HCT116 (cell line): ENCODE results near the gene SLC13A3. TPM values are rescaled to one million over a fixed set of nuclear protein-coding genes. Genes with fewer than 3 reads are reported as not detected.

Source experiments
- ATAC-seq: fragments of 200-7000 bp; cut with Tn5 transposase; 2 replicates; pipeline ENCODE4 v1.9.1; 2020; ENCODE audit warnings: mild to moderate bottlenecking, moderate library complexity
- BruUV-seq: library from RNA; stranded (reverse); fragments of 400-500 nt; replicated peaks from 2 replicates; lab custom pipeline; 2021; lab: Mats Ljungman, UMichigan
- CTCF ChIA-PET: fragments of 300-600 bp; sonication (Branson Sonifier 250); formaldehyde crosslinking; loops from one replicate; lab custom pipeline; 2021; ENCODE audit warnings: antibody characterized with exemption; lab: Charles Lee
- POLR2A ChIA-PET: fragments of 300-600, 350-600 bp; sonication (Branson Sonifier 250); formaldehyde crosslinking; loops from one replicate; lab custom pipeline; 2021; ENCODE audit warnings: antibody characterized with exemption; lab: Charles Lee
- RAD21 ChIA-PET, 2 experiments: fragments of 300-600 bp; sonication (Branson Sonifier 250); formaldehyde crosslinking; loops; one replicate each; lab custom pipeline; 2023; ENCODE audit warnings: low total read pairs in 2 of 2; ENCODE audit not compliant: uncharacterized antibody in 2 of 2, unreplicated experiment in 2 of 2, low non-redundant PET in 1 of 2; lab: Charles Lee
- DNase-seq: peaks from one replicate; pipeline ENCODE4 v3.0.0-alpha.2; 2010; ENCODE audit warnings: low read depth, low spot score
- H2AFZ ChIP-seq: fragments of 200-600 bp; shearing (Covaris generic), sonication (generic); 2 replicates; pipeline ENCODE4 v1.6.1; 2017; ENCODE audit warnings: low read depth, mixed run types, mixed read lengths, antibody characterized with exemption, low read length; ENCODE audit not compliant: poor library complexity, severe bottlenecking
- H3K27ac ChIP-seq: 2 replicates; pipeline ENCODE4 v1.5.1; 2012; ENCODE audit warnings: low read depth, low read length
- H3K27me3 ChIP-seq: fragments of 200-600 bp; sonication (generic); 2 replicates; pipeline ENCODE4 v1.6.1; 2016; ENCODE audit warnings: mixed run types, low read length, mixed read lengths; ENCODE audit not compliant: insufficient read depth
- H3K36me3 ChIP-seq, 2 experiments: fragments of 200-500 bp in 1 of 2; fragments of 200-600 bp in 1 of 2; sonication (Bioruptor generic) in 1 of 2; sonication (generic) in 1 of 2; 2 replicates each; pipeline versions ENCODE4 v1.5.1 to v1.6.1; 2014 to 2016; ENCODE audit warnings: low read length in 2 of 2, inconsistent platforms in 1 of 2, mixed read lengths in 1 of 2, mixed run types in 1 of 2; ENCODE audit not compliant: insufficient read depth in 2 of 2, control insufficient read depth in 1 of 2
- H3K4me1 ChIP-seq, 2 experiments: fragments of 200-600 bp in 1 of 2; sonication (generic) in 1 of 2; 2 replicates each; pipeline versions ENCODE4 v1.5.1 to v1.6.1; 2012 to 2017; ENCODE audit warnings: low read length in 2 of 2, inconsistent platforms in 1 of 2, mild to moderate bottlenecking in 1 of 2, mixed read lengths in 1 of 2, mixed run types in 1 of 2, moderate library complexity in 1 of 2; ENCODE audit not compliant: insufficient read depth in 2 of 2, control insufficient read depth in 1 of 2
- H3K4me2 ChIP-seq: fragments of 200-600 bp; sonication (generic); 2 replicates; pipeline ENCODE4 v1.6.1; 2017; ENCODE audit warnings: mixed run types, low read length, mixed read lengths
- H3K4me3 ChIP-seq, 2 experiments: fragments of 200-600 bp in 1 of 2; sonication (generic) in 1 of 2; replicated peaks in 1 of 2; 2 replicates each; pipeline ENCODE4 v1.5.1; 2011 to 2016; ENCODE audit warnings: low read length in 2 of 2, control low read depth in 1 of 2, low read depth in 1 of 2, mild to moderate bottlenecking in 1 of 2, mixed read lengths in 1 of 2, mixed run types in 1 of 2
- H3K79me2 ChIP-seq: fragments of 200-600 bp; sonication (generic); 2 replicates; pipeline ENCODE4 v1.6.1; 2017; ENCODE audit warnings: mild to moderate bottlenecking, mixed run types, low read length, moderate library complexity, mixed read lengths; ENCODE audit not compliant: insufficient read depth
- H3K9ac ChIP-seq: fragments of 200-600 bp; sonication (generic); 2 replicates; pipeline ENCODE4 v1.6.1; 2016; ENCODE audit warnings: low read length, mixed read lengths
- H3K9me2 ChIP-seq: fragments of 200-600 bp; sonication (generic), shearing (Covaris generic); 2 replicates; pipeline ENCODE4 v1.6.1; 2017; ENCODE audit warnings: mixed run types, mild to moderate bottlenecking, moderate library complexity; ENCODE audit not compliant: insufficient read depth
- H3K9me3 ChIP-seq, 2 experiments: fragments of 200-500 bp in 1 of 2; fragments of 200-600 bp in 1 of 2; sonication (Bioruptor generic) in 1 of 2; sonication (generic) in 1 of 2; 2 replicates each; pipeline ENCODE4 v1.6.1; 2014 to 2017; ENCODE audit warnings: low read length in 2 of 2, mixed read lengths in 2 of 2, inconsistent platforms in 1 of 2, low read depth in 1 of 2, mild to moderate bottlenecking in 1 of 2, mixed run types in 1 of 2, moderate library complexity in 1 of 2; ENCODE audit not compliant: control insufficient read depth in 1 of 2, insufficient read depth in 1 of 2
- H4K20me1 ChIP-seq: fragments of 200-600 bp; sonication (generic), shearing (Covaris generic); 2 replicates; pipeline ENCODE4 v1.6.1; 2017; ENCODE audit warnings: mixed run types, mild to moderate bottlenecking, moderate library complexity; ENCODE audit not compliant: insufficient read depth
- CBX3 ChIP-seq: IDR thresholded peaks from 2 replicates; pipeline ENCODE4 v1.6.1; 2012; ENCODE audit warnings: low read depth
- CEBPB ChIP-seq: IDR thresholded peaks from 2 replicates; pipeline ENCODE4 v1.6.1; 2012; ENCODE audit warnings: low read depth
- CTCF ChIP-seq, 3 experiments: fragments of 200-600 bp in 1 of 3; sonication (generic) in 1 of 3; IDR thresholded peaks in 2 of 3; conservative IDR thresholded peaks in 1 of 3; 2 replicates each; pipeline ENCODE4 v1.5.1; 2012 to 2017; ENCODE audit warnings: low read depth in 2 of 3, low read length in 2 of 3, antibody characterized with exemption in 1 of 3, borderline replicate concordance in 1 of 3, control low read depth in 1 of 3, mild to moderate bottlenecking in 1 of 3, mixed read lengths in 1 of 3, mixed run types in 1 of 3, moderate library complexity in 1 of 3; ENCODE audit not compliant: insufficient read depth in 1 of 3
- EGR1 ChIP-seq: IDR thresholded peaks from 2 replicates; pipeline ENCODE4 v1.6.1; 2012; ENCODE audit warnings: low read depth
- ELF1 ChIP-seq: IDR thresholded peaks from 2 replicates; pipeline ENCODE4 v1.6.1; 2012; ENCODE audit warnings: low read depth, borderline replicate concordance
- EZH2 ChIP-seq: fragments of 200-600 bp; sonication (generic); IDR thresholded peaks from 2 replicates; pipeline ENCODE4 v1.6.1; 2017; ENCODE audit warnings: antibody characterized with exemption, mixed run types
- EZH2phosphoT487 ChIP-seq: fragments of 200-600 bp; IDR thresholded peaks from 2 replicates; pipeline ENCODE4 v1.6.1; 2018; ENCODE audit warnings: antibody characterized with exemption, borderline replicate concordance
- FOSL1 ChIP-seq: IDR thresholded peaks from 2 replicates; pipeline ENCODE4 v1.6.1; 2012; ENCODE audit warnings: low read depth
- JUND ChIP-seq: IDR thresholded peaks from 2 replicates; pipeline ENCODE4 v1.6.1; 2012
- MAX ChIP-seq: IDR thresholded peaks from 2 replicates; pipeline ENCODE4 v1.6.1; 2012
- POLR2A ChIP-seq: IDR thresholded peaks from 2 replicates; pipeline ENCODE4 v1.7.0; 2011; ENCODE audit warnings: borderline replicate concordance; ENCODE audit not compliant: insufficient read depth, insufficient read length; ENCODE audit errors: extremely low read depth
- POLR2AphosphoS5 ChIP-seq: IDR thresholded peaks from 2 replicates; pipeline ENCODE4 v1.6.1; 2011; ENCODE audit warnings: mild to moderate bottlenecking, low read depth, low read length, moderate library complexity
- REST ChIP-seq: IDR thresholded peaks from 2 replicates; pipeline ENCODE4 v1.6.1; 2012; ENCODE audit warnings: low read depth
- SIN3A ChIP-seq: IDR thresholded peaks from 2 replicates; pipeline ENCODE4 v1.6.1; 2012; ENCODE audit warnings: low read depth
- SP1 ChIP-seq: IDR thresholded peaks from 2 replicates; pipeline ENCODE4 v1.6.1; 2012; ENCODE audit warnings: low read depth
- SRF ChIP-seq: IDR thresholded peaks from 2 replicates; pipeline ENCODE4 v1.6.1; 2012; ENCODE audit warnings: low read depth
- YY1 ChIP-seq: IDR thresholded peaks from 2 replicates; pipeline ENCODE4 v1.6.1; 2011; ENCODE audit warnings: low read length, low read depth, moderate library complexity, mild to moderate bottlenecking; ENCODE audit not compliant: insufficient replicate concordance; ENCODE audit errors: extremely low read depth
- ZFX ChIP-seq: fragments of 450-650 bp; IDR thresholded peaks from 2 replicates; pipeline ENCODE4 v1.6.1; 2017
- ZNF274 ChIP-seq: fragments of 200-500 bp; sonication (Bioruptor generic); IDR thresholded peaks from 2 replicates; pipeline ENCODE4 v1.6.1; 2014; ENCODE audit warnings: mild to moderate bottlenecking, low read depth, low read length, inconsistent platforms
- intact Hi-C: fragments of 100-400 bp; cut with micrococcal nuclease; formaldehyde crosslinking; loops from 2 replicates; pipeline ENCODE4 v1.10.0; 2022
- total RNA-seq: library from RNA; stranded (reverse); gene quantifications from one replicate; pipeline ENCODE4 v1.2.1, GENCODE V29; 2021; ENCODE audit not compliant: unreplicated experiment
- TF ChIP-seq, protein P1 (sequence below): IDR thresholded peaks from 2 replicates; pipeline ENCODE4 v1.6.1; 2012

The SLC13A3 gene
- total RNA-seq, 1 experiment from 2014 or later = not detected

GRCh38 chr20:46670585-46671584 is 19.6 kb upstream of the SLC13A3 start:
- no TSS peak for BruUV-seq
- CTCF ChIA-PET = no interaction called here
- DNase-seq (no peak), ATAC-seq (no peak)
- no peak for TF ChIP-seq YY1
- TF ChIP-seq, protein P1, sequence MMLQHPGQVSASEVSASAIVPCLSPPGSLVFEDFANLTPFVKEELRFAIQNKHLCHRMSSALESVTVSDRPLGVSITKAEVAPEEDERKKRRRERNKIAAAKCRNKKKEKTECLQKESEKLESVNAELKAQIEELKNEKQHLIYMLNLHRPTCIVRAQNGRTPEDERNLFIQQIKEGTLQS = no peak
- TF ChIP-seq ELF1 = no peak
- no peak for TF ChIP-seq EZH2phosphoT487
- TF ChIP-seq CTCF (IDR thresholded peaks at IDR 0.05 in 2 of 3, conservative IDR thresholded peaks at IDR 0.05 in 1 of 3; ENCODE audit: borderline replicate concordance in 1 of 3, insufficient read depth in 1 of 3, low read depth in 2 of 3, low read length in 2 of 3) = no peak
- no peak for TF ChIP-seq EGR1
- no peak for TF ChIP-seq EZH2
- TF ChIP-seq MAX = no peak
- no peak for TF ChIP-seq SRF
- no peak for TF ChIP-seq POLR2A
- no peak for TF ChIP-seq CBX3
- TF ChIP-seq SIN3A = no peak
- TF ChIP-seq POLR2AphosphoS5 = no peak
- TF ChIP-seq JUND = no peak
- TF ChIP-seq SP1 = no peak
- TF ChIP-seq REST = no peak
- TF ChIP-seq FOSL1 = no peak
- TF ChIP-seq ZNF274 = no peak
- no peak for TF ChIP-seq CEBPB
- TF ChIP-seq ZFX = no peak
- Histone ChIP-seq H3K27ac (no peak overlapping the region), H3K4me2 (no peak overlapping the region), H3K4me3 (no peak overlapping the region), H3K79me2 (no peaks in the 10 kb centered on the region), H3K9me2 (no peaks in the 10 kb centered on the region), H4K20me1 (no peaks in the 10 kb centered on the region), H3K9ac (no peak overlapping the region), H3K27me3 (no peaks in the 10 kb centered on the region), H3K36me3 (no peaks in the 10 kb centered on the region), H3K9me3 (no peaks in the 10 kb centered on the region), H3K4me1 (peaks cover 0 to 6% of the 10 kb centered on the region in 2 experiments; a peak in 1 of 4 replicates), H2AFZ (no peak overlapping the region)
- intact Hi-C loops = no loop called here
- POLR2A ChIA-PET = no interaction called here
- RAD21 ChIA-PET = no interaction called here
